Nucleus accumbens (tissue), 56 donors: ENCODE measurements around the gene DIABLO.

Experiments used
- DNase-seq, 56 donors: peaks; one replicate each; lab custom pipeline; 2025; lab: John Stamatoyannopoulos, UW

DIABLO gene

GRCh38 chr12:122159882-122160281, 66.0 kb downstream of the DIABLO start:
- DNase-seq = no peak

- DNase-seq = no peak
Measured at GRCh38 chr12:122158700-122159285, 67.1 kb downstream of the DIABLO start.
